Epithelial cell of proximal tubule (primary cell): ENCODE data around the gene SETD5. TPM values are rescaled to one million over a fixed set of nuclear protein-coding genes. Genes with fewer than 3 reads are reported as not detected.
A peak's percentile ranks its signal among the peaks of the same experiment; 100 is the strongest.

Source experiments
- DNase-seq: peaks from one replicate; pipeline ENCODE4 v3.0.0-alpha.2; 2011; ENCODE audit warnings: low read depth
- H3K4me3 ChIP-seq: 2 replicates; pipeline ENCODE4 v1.5.1; 2011; ENCODE audit warnings: low read depth, mild to moderate bottlenecking, low read length
- CTCF ChIP-seq: conservative IDR thresholded peaks from 2 replicates; pipeline ENCODE4 v1.5.1; 2012; ENCODE audit warnings: low read depth, mild to moderate bottlenecking, low read length
- total RNA-seq: library from RNA; depleted of rRNA; stranded (reverse); fragments of >200 nt; gene quantifications from 2 replicates; pipeline ENCODE4 v1.2.3, GENCODE V29; 2015

Gene SETD5
- total RNA-seq, 1 donor from 2014 or later: 41.1 TPM

- H3K4me3 ChIP-seq: no peak overlapping the region
- no peak for TF ChIP-seq CTCF
- DNase-seq: no peak
Observed at GRCh38 chr3:9388562-9389272, 8.7 kb upstream of the SETD5 start.

GRCh38 chr3:9390265-9390888, 7.0 kb upstream of the SETD5 start:
- no peak for DNase-seq
- no peak for TF ChIP-seq CTCF
- H3K4me3 ChIP-seq: no peak overlapping the region

- no peak overlapping the region for H3K4me3 ChIP-seq
- TF ChIP-seq CTCF: no peak
- no peak for DNase-seq
Observed at GRCh38 chr3:9392041-9392440, 5.4 kb upstream of the SETD5 start.

GRCh38 chr3:9395570-9396300, 1.7 kb upstream of the SETD5 start:
- TF ChIP-seq CTCF: no peak
- no peak for DNase-seq
- peak overlapping the region; percentile 90 for H3K4me3 ChIP-seq

GRCh38 chr3:9396301-9396631, 1.1 kb upstream of the SETD5 start:
- DNase-seq: peak; percentile 61
- no peak for TF ChIP-seq CTCF
- H3K4me3 ChIP-seq: peak overlapping the region; percentile 90

GRCh38 chr3:9396632-9397331, 633 bp upstream of the SETD5 start:
- TF ChIP-seq CTCF: no peak
- H3K4me3 ChIP-seq: peak overlapping the region; percentile 90
- peak; percentile 93 for DNase-seq
